Peyer's patch (tissue), 4 donors: ENCODE measurements around the gene SLC35B3. TPM values are rescaled to one million over a fixed set of nuclear protein-coding genes. Genes with fewer than 3 reads are reported as not detected.
"Not testable (repeated sequence)": the region's sequence is repeated elsewhere in the genome, so short reads cannot be mapped to it uniquely, and the experiment has no call there.

Experiments used
- DNase-seq, 3 donors: peaks; one replicate each; pipeline ENCODE4 v3.0.0-alpha.2; 2017 to 2019
- H3K27ac ChIP-seq, 4 donors: fragments of 200-600 bp; sonication (generic); one replicate each; pipeline ENCODE4 v1.5.1; 2016 to 2019
- H3K27me3 ChIP-seq, 2 donors: fragments of 200-600 bp; sonication (generic); one replicate each; pipeline ENCODE4 v1.5.1; 2019
- H3K36me3 ChIP-seq, 3 donors: fragments of 200-600 bp; sonication (generic); one replicate each; pipeline ENCODE4 v1.5.1; 2016 to 2019
- H3K4me1 ChIP-seq, 4 donors: fragments of 200-600 bp; sonication (generic); one replicate each; pipeline ENCODE4 v1.5.1; 2016 to 2019
- H3K4me3 ChIP-seq, 4 donors: fragments of 200-600 bp; sonication (generic); 1 replicate in 3 of 4; 2 replicates in 1 of 4; pipeline ENCODE4 v1.5.1; 2016 to 2019; ENCODE audit warnings: mild to moderate bottlenecking in 1 of 4
- H3K9me3 ChIP-seq, 4 donors: fragments of 200-600 bp; sonication (generic); one replicate each; pipeline ENCODE4 v1.5.1; 2016 to 2019; ENCODE audit warnings: mild to moderate bottlenecking in 1 of 4
- CTCF ChIP-seq, 6 experiments: fragments of 450-650 bp in 4 of 6; fragments of 200-600 bp in 2 of 6; sonication (generic) in 1 of 6; IDR thresholded peaks; one replicate each; pipeline ENCODE4 v1.5.1; 2017 to 2019; ENCODE audit warnings: antibody characterized with exemption in 6 of 6, mild to moderate bottlenecking in 3 of 6, moderate library complexity in 1 of 6
- POLR2A ChIP-seq, 2 donors: fragments of 450-650 bp; IDR thresholded peaks; one replicate each; pipeline ENCODE4 v1.5.1; 2017; ENCODE audit warnings: antibody characterized with exemption in 2 of 2, mild to moderate bottlenecking in 2 of 2, moderate library complexity in 2 of 2
- total RNA-seq, 4 donors: library from RNA; depleted of rRNA; stranded (reverse); fragments of >200 nt; gene quantifications; one replicate each; pipeline ENCODE4 v1.1.0, GENCODE V29; 2016

SLC35B3 gene
- total RNA-seq, 4 donors from 2014 or later: 12.5 to 26.6 (median 16.9) TPM

- Histone ChIP-seq H3K4me3 (no peak overlapping the region), H3K9me3 (no peaks in the 10 kb centered on the region), H3K27me3 (no peaks in the 10 kb centered on the region), H3K4me1 (no peaks in the 10 kb centered on the region), H3K36me3 (no peaks in the 10 kb centered on the region), H3K27ac (no peak overlapping the region)
- no peak for TF ChIP-seq POLR2A (IDR thresholded peaks at IDR 0.05)
- TF ChIP-seq CTCF (IDR thresholded peaks at IDR 0.05): no peak
- no peak for DNase-seq
Observed at GRCh38 chr6:8468552-8469356, 33.4 kb upstream of the SLC35B3 start.

DNA sequence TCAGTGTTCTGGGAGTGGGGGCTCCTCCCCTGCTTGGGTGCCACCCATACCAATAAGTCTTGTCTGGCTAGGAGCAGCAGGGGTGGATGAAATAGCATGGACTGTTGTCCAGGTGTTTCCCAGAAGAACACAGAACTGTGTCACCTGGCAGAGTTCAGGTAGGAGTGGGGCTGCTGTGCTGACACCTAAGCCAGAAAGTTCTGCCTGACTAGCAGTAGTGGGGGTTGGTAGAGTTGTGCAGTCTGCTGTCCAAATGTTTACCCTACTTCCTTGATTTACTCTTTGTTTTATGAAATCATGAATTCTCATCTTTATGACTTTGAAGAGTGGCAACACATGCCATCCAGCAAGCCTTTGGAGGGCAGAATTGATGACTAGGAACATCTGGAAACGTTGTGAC, 27.3 kb upstream of the SLC35B3 start:
- no peak for TF ChIP-seq POLR2A (IDR thresholded peaks at IDR 0.05)
- no peak for TF ChIP-seq CTCF (IDR thresholded peaks at IDR 0.05)
- no peak for DNase-seq
- Histone ChIP-seq H3K9me3 (no peaks in the 10 kb centered on the region), H3K4me3 (no peak overlapping the region), H3K36me3 (no peaks in the 10 kb centered on the region), H3K27ac (no peak overlapping the region), H3K4me1 (no peaks in the 10 kb centered on the region), H3K27me3 (no peaks in the 10 kb centered on the region)

DNA sequence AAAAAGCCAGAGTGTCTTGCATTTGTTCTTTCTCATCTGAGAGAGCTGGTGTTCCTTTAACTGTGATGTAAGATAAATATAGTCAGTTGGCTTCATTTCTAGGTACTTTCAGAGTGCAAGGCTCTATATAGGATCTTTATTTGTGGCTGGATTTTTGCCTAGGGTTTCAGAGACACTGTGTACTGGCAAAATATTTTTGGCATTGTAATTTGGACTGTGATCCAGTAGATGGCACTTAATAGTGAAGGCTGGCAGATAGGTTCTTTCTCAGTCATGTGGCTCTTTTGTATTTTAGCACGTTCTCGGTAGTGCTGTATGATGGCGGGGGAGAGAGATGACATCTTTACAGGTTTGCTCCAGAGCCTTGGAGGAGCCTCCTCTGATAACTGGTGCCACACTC, 26.8 kb upstream of the SLC35B3 start:
- no peak for DNase-seq
- H3K36me3 ChIP-seq: no peaks in the 10 kb centered on the region
- no peaks in the 10 kb centered on the region for H3K27me3 ChIP-seq
- TF ChIP-seq POLR2A (IDR thresholded peaks at IDR 0.05) (no peak), CTCF (IDR thresholded peaks at IDR 0.05) (no peak)
- H3K27ac ChIP-seq: no peak overlapping the region
- no peaks in the 10 kb centered on the region for H3K9me3 ChIP-seq
- no peak overlapping the region for H3K4me3 ChIP-seq
- H3K4me1 ChIP-seq: no peaks in the 10 kb centered on the region

DNA sequence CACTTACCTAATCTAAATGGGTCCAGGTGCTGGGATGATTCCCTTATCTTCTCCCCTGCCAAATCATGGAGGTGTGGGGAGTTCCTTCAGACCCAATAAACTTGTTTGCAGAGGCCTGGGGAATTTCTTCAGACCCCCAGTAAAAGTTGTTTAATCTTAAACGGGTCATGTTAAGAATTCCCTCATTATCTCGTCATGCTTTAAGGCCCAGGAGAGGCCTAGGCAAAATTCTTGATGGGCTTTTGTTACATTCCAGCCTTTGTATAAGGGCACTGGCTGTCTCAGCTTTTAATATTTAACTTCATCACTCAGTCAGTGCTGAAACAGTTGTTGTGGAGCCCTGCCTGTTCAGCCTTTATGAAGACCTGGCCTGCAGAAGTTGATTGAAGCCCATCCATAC, 11.0 kb upstream of the SLC35B3 start:
- DNase-seq: no peak
- no peaks in the 10 kb centered on the region for H3K27me3 ChIP-seq

DNA sequence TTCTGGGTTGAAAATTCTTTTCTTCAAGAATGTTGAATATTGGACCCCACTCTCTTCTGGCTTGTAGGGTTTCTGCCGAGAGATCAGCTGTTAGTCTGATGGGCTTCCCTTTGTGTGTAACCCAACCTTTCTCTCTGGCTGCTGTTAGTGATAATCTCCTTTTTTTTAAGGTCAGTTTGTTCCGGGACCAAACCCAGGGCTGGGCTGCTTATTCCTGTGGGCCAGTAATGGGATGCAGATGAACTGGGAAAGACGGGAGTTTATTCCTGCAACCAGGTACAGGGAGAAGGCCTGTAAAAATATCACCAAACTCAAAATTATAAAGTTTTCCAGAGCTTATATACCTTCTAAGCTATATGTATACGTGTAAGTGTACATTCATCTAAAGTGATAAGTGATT, 10.6 kb upstream of the SLC35B3 start:
- H3K9me3 ChIP-seq, H3K27ac ChIP-seq, H3K36me3 ChIP-seq, DNase-seq, H3K4me3 ChIP-seq, H3K4me1 ChIP-seq, H3K27me3 ChIP-seq: not testable (repeated sequence)

More for the DNA sequence above, 11.0 kb upstream of the SLC35B3 start:
- no peak overlapping the region for H3K27ac ChIP-seq
- H3K9me3 ChIP-seq: no peaks in the 10 kb centered on the region
- TF ChIP-seq POLR2A (IDR thresholded peaks at IDR 0.05) (no peak), CTCF (IDR thresholded peaks at IDR 0.05) (no peak)
- H3K36me3 ChIP-seq: no peaks in the 10 kb centered on the region
- no peaks in the 10 kb centered on the region for H3K4me1 ChIP-seq
- H3K4me3 ChIP-seq: no peak overlapping the region

DNA sequence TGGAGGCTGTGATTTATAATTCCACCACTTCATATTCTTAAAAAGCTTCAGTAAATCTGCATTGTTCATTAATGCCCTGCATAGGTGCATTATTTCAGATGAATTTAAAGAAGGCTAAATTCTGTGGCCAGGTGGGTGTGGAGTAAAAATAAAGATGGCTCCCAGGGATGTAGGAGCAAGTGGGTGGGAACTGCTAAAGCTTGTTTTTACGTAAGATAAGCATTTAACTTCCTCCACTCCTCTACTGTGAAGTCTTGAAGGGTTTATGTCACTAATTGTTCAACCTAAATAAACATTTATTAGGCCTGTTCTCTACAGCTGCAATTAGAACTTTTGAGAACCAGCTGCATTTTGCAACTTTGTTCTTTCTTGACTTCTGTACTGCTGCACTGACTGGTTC, 6.8 kb upstream of the SLC35B3 start:
- H3K36me3 ChIP-seq: no peaks in the 10 kb centered on the region
- no peak overlapping the region for H3K27ac ChIP-seq
- no peak overlapping the region for H3K4me3 ChIP-seq
- no peaks in the 10 kb centered on the region for H3K27me3 ChIP-seq
- no peaks in the 10 kb centered on the region for H3K9me3 ChIP-seq
- no peaks in the 10 kb centered on the region for H3K4me1 ChIP-seq
- TF ChIP-seq CTCF (IDR thresholded peaks at IDR 0.05): no peak
- TF ChIP-seq POLR2A (IDR thresholded peaks at IDR 0.05): no peak
- DNase-seq: no peak
